K562 (cell line): ENCODE results near the gene LAMB4. TPM values are rescaled to one million over a fixed set of nuclear protein-coding genes. Genes with fewer than 3 reads are reported as not detected.

Experiments
- ATAC-seq: fragments of 200-7000 bp; cut with Tn5 transposase; 3 replicates; pipeline ENCODE4 v1.9.1; 2020; ENCODE audit warnings: moderate library complexity
- BruUV-seq: library from RNA; stranded (reverse); fragments of 400-500 nt; replicated peaks from 2 replicates; lab custom pipeline; 2021; lab: Mats Ljungman, UMichigan
- CTCF ChIA-PET: fragments of 300-600 bp; formaldehyde crosslinking; extraction: SDS; loops from one replicate; lab custom pipeline; 2021; ENCODE audit warnings: low intra/inter-chr PET ratio; lab: Yijun Ruan, JAX
- POLR2A ChIA-PET: fragments of 300-600, 350-650 bp; sonication (Branson Sonifier 250); formaldehyde crosslinking; extraction: SDS; loops from one replicate; lab custom pipeline; 2021; ENCODE audit warnings: antibody characterized with exemption, inconsistent platforms; lab: Yijun Ruan, JAX
- DNase-seq, 4 experiments: peaks; one replicate each; pipeline versions ENCODE4 v3.0.0 to v3.0.0-alpha.2; 2011 to 2018; ENCODE audit warnings: low spot score in 3 of 4, mixed read lengths in 3 of 4; ENCODE audit errors: extremely low read depth in 1 of 4
- FAIRE-seq: peaks from 2 replicates; lab custom pipeline; 2011; peaks lifted over from hg19 to GRCh38; lab: Jason Lieb, UNC
- H2AFZ ChIP-seq: 2 replicates; pipeline ENCODE4 v1.6.0; 2011; ENCODE audit warnings: low read depth, low read length, control low read depth, inconsistent platforms
- H3K27ac ChIP-seq: fragments of 200-600 bp; 3 replicates; pipeline ENCODE4 v1.8.0; 2011; ENCODE audit warnings: low read depth, mild to moderate bottlenecking, control low read depth, inconsistent platforms, low read length, moderate library complexity, mixed read lengths; ENCODE audit errors: extremely low read depth
- H3K27me3 ChIP-seq, 2 experiments: fragments of 300-600 bp in 1 of 2; 2 replicates in 1 of 2; 3 replicates in 1 of 2; pipeline versions ENCODE4 v1.6.0 to v1.8.0; 2011; ENCODE audit warnings: inconsistent platforms in 2 of 2, low read length in 2 of 2, mild to moderate bottlenecking in 1 of 2, mixed read lengths in 1 of 2, moderate library complexity in 1 of 2; ENCODE audit not compliant: control insufficient read depth in 2 of 2, insufficient read depth in 2 of 2
- H3K36me3 ChIP-seq: fragments of 300-600 bp; 3 replicates; pipeline ENCODE4 v1.8.0; 2011; ENCODE audit warnings: mild to moderate bottlenecking, low read length, inconsistent platforms; ENCODE audit not compliant: control insufficient read depth, insufficient read depth
- H3K4me1 ChIP-seq, 2 experiments: fragments of 200-600 bp in 1 of 2; replicated peaks in 1 of 2; 2 replicates in 1 of 2; 3 replicates in 1 of 2; pipeline versions ENCODE4 v1.5.1 to v1.8.0; 2011; ENCODE audit warnings: inconsistent platforms in 2 of 2, low read length in 2 of 2, mild to moderate bottlenecking in 1 of 2, mixed read lengths in 1 of 2, moderate library complexity in 1 of 2; ENCODE audit not compliant: control insufficient read depth in 2 of 2, insufficient read depth in 2 of 2
- H3K4me2 ChIP-seq: 2 replicates; pipeline ENCODE4 v1.6.1; 2011; ENCODE audit warnings: low read length, control low read depth, inconsistent platforms, mixed read lengths; ENCODE audit not compliant: insufficient read depth
- H3K4me3 ChIP-seq: fragments of 200-600 bp; sonication (generic), shearing (Covaris generic); 2 replicates; pipeline ENCODE4 v1.5.1; 2016; ENCODE audit warnings: control low read depth, inconsistent platforms
- H3K79me2 ChIP-seq: fragments of 200-600 bp; 3 replicates; pipeline ENCODE4 v1.8.0; 2011; ENCODE audit warnings: low read length, inconsistent platforms; ENCODE audit not compliant: control insufficient read depth, insufficient read depth
- H3K9ac ChIP-seq, 2 experiments: 2 replicates each; pipeline versions ENCODE4 v1.6.0 to v1.6.1; 2011; ENCODE audit warnings: low read depth in 2 of 2, low read length in 2 of 2, control low read depth in 1 of 2, inconsistent platforms in 1 of 2, mild to moderate bottlenecking in 1 of 2, mixed read lengths in 1 of 2; ENCODE audit not compliant: insufficient read depth in 1 of 2
- H3K9me1 ChIP-seq: one replicate; pipeline ENCODE4 v1.6.0; 2011; ENCODE audit warnings: inconsistent platforms, mild to moderate bottlenecking, low read length, moderate library complexity; ENCODE audit not compliant: control insufficient read depth, insufficient read depth
- H3K9me3 ChIP-seq: replicated peaks from 2 replicates; pipeline ENCODE4 v1.5.1; 2011; ENCODE audit warnings: low read depth, low read length, inconsistent platforms; ENCODE audit not compliant: control insufficient read depth, insufficient read depth
- H4K20me1 ChIP-seq: replicated peaks from 2 replicates; pipeline ENCODE4 v1.6.1; 2011; ENCODE audit warnings: low read length, inconsistent platforms, mixed read lengths; ENCODE audit not compliant: control insufficient read depth, insufficient read depth
- BMI1 ChIP-seq: fragments of 150-350 bp; IDR thresholded peaks from 2 replicates; pipeline ENCODE4 v1.6.1; 2014; ENCODE audit warnings: low read length
- CREB1 ChIP-seq, 2 experiments: sonication (generic) in 1 of 2; formaldehyde crosslinking in 1 of 2; IDR thresholded peaks; 2 replicates each; pipeline versions ENCODE4 v1.6.1 to v1.8.0; 2012 to 2022; ENCODE audit warnings: inconsistent platforms in 1 of 2, mild to moderate bottlenecking in 1 of 2, missing genetic modification reagents in 1 of 2, moderate library complexity in 1 of 2
- EP300 ChIP-seq: IDR thresholded peaks from 2 replicates; pipeline ENCODE4 v1.6.1; 2012; ENCODE audit warnings: low read length, improper control_type of control experiment
- FOXJ3 ChIP-seq: sonication (generic); formaldehyde crosslinking; IDR thresholded peaks from 2 replicates; pipeline ENCODE4 v1.4.0; 2020; ENCODE audit warnings: mild to moderate bottlenecking, missing genetic modification reagents
- HDAC2 ChIP-seq: fragments of 450-650 bp; IDR thresholded peaks from 2 replicates; pipeline ENCODE4 v1.6.1; 2016; ENCODE audit warnings: mild to moderate bottlenecking
- KLF6 ChIP-seq: fragments of 250-450 bp; sonication (Bioruptor Pico); IDR thresholded peaks from 2 replicates; pipeline ENCODE4 v1.4.0; 2020; ENCODE audit warnings: mild to moderate bottlenecking, moderate library complexity, borderline replicate concordance
- NFIX ChIP-seq: fragments of 250-450 bp; sonication (Bioruptor Pico); IDR thresholded peaks from 2 replicates; pipeline ENCODE4 v1.4.0; 2020; ENCODE audit warnings: low read depth, mild to moderate bottlenecking, moderate library complexity
- NR1H2 ChIP-seq: sonication (generic); formaldehyde crosslinking; IDR thresholded peaks from 2 replicates; pipeline ENCODE4 v1.4.0; 2020; ENCODE audit warnings: mild to moderate bottlenecking, missing genetic modification reagents
- OTX1 ChIP-seq: fragments of 450-650 bp; formaldehyde crosslinking; IDR thresholded peaks from 2 replicates; pipeline ENCODE4 v1.4.0; 2022; ENCODE audit warnings: mild to moderate bottlenecking
- POLR3G ChIP-seq: IDR thresholded peaks from 2 replicates; pipeline ENCODE4 v1.6.1; 2011; ENCODE audit not compliant: insufficient read length, insufficient replicate concordance; ENCODE audit errors: extremely low read depth
- RBM14 ChIP-seq: fragments of 200-400 bp; formaldehyde crosslinking; IDR thresholded peaks from 2 replicates; pipeline ENCODE4 v1.6.1; 2018; ENCODE audit warnings: low read depth, mild to moderate bottlenecking, low read length, moderate library complexity, borderline replicate concordance; ENCODE audit not compliant: insufficient read depth
- ZBTB8A ChIP-seq: fragments of 450-650 bp; IDR thresholded peaks from 2 replicates; pipeline ENCODE4 v1.6.1; 2018; ENCODE audit warnings: mild to moderate bottlenecking, moderate library complexity; ENCODE audit not compliant: partially characterized antibody
- ZNF431 ChIP-seq: sonication (generic); formaldehyde crosslinking; IDR thresholded peaks from 2 replicates; pipeline ENCODE4 v1.8.0; 2022; ENCODE audit warnings: mild to moderate bottlenecking, missing genetic modification reagents
- ZNF507 ChIP-seq: conservative IDR thresholded peaks from 2 replicates; pipeline ENCODE4 v1.6.1; 2017; ENCODE audit warnings: missing genetic modification characterization, missing compliant biosample characterization
- in situ Hi-C: fragments of 300-500 bp; cut with MboI; formaldehyde crosslinking; loops from 4 replicates; pipeline ENCODE4 v1.15.0; 2018; ENCODE audit warnings: inconsistent platforms, mixed read lengths
- intact Hi-C: fragments of 100-400 bp; cut with micrococcal nuclease; formaldehyde crosslinking; loops from 2 replicates; pipeline ENCODE4 v1.14.2; 2022
- polyA plus RNA-seq, 8 experiments: library from polyadenylated mRNA; depleted of rRNA in 4 of 8; stranded (reverse) in 5 of 8; unstranded in 3 of 8; fragments of >200 nt; fragmentation: Nextera tagmentation in 2 of 8; fragmentation: Illumina TruSeq in 1 of 8; extraction: Ambion mirVana in 2 of 8; extraction: Trizol in 1 of 8; gene quantifications; 2 replicates each; pipeline versions ENCODE4 v1.2.1 to v1.2.3, GENCODE V29; 2011 to 2014; ENCODE audit warnings: inconsistent platforms in 1 of 8, missing spikeins in 1 of 8
- total RNA-seq, 7 experiments: library from RNA; depleted of rRNA in 6 of 7; stranded (reverse); fragments of >200 nt in 6 of 7; fragmentation: Illumina TruSeq in 2 of 7; extraction: Trizol in 2 of 7; gene quantifications; 2 replicates each; pipeline versions ENCODE4 v1.2.1 to v1.2.3, GENCODE V29; 2011 to 2021; ENCODE audit warnings: low replicate concordance in 1 of 7
- TF ChIP-seq, protein P1 (sequence below): fragments of 250-450 bp; sonication (Bioruptor Pico); IDR thresholded peaks from 2 replicates; pipeline ENCODE4 v1.4.0; 2020; ENCODE audit warnings: mild to moderate bottlenecking, moderate library complexity
- TF ChIP-seq, protein P2 (sequence below): sonication (generic); formaldehyde crosslinking; IDR thresholded peaks from 2 replicates; pipeline ENCODE4 v1.4.0; 2020; ENCODE audit warnings: mild to moderate bottlenecking, missing genetic modification reagents
- TF ChIP-seq, protein P3 (sequence below): fragments of 250-450 bp; sonication (Bioruptor Pico); IDR thresholded peaks from 2 replicates; pipeline ENCODE4 v1.4.0; 2020; ENCODE audit warnings: mild to moderate bottlenecking, moderate library complexity, borderline replicate concordance

LAMB4 gene
- total and polyA plus RNA-seq, 9 of the 15 experiments (the other 6 are each of a cell fraction or from before 2014, with no cell fraction given), result 0.06 to 0.13 (median 0.07) TPM; not detected in 6

DNA sequence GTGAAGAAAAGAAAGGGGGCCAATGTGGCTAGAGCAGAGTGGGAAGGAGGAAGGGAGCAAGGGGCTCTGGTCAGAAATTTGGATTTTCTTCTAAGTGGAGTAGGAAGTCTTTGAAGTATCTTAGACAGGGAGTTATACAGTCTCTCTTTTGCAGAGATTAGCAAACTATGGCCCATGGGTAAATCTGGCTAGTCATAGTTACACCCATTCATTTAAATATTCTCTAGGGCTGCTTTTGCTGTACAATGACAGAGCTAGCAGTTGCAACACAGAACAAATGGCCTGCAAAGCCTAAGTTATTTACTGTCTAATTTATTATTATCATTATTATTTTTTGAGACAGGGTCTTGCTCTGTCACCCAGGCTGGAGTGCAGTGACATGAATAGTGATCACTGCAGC is 10.5 kb upstream of the LAMB4 start (continued):
- TF ChIP-seq BMI1 (no peak), KLF6 (no peak), FOXJ3 (CRISPR knock-in tag) (no peak), CREB1 (IDR thresholded peaks at IDR 0.05) (no peak), CREB1 (CRISPR knock-in tag; IDR thresholded peaks at IDR 0.05) (no peak), HDAC2 (no peak)
- TF ChIP-seq, protein P1, sequence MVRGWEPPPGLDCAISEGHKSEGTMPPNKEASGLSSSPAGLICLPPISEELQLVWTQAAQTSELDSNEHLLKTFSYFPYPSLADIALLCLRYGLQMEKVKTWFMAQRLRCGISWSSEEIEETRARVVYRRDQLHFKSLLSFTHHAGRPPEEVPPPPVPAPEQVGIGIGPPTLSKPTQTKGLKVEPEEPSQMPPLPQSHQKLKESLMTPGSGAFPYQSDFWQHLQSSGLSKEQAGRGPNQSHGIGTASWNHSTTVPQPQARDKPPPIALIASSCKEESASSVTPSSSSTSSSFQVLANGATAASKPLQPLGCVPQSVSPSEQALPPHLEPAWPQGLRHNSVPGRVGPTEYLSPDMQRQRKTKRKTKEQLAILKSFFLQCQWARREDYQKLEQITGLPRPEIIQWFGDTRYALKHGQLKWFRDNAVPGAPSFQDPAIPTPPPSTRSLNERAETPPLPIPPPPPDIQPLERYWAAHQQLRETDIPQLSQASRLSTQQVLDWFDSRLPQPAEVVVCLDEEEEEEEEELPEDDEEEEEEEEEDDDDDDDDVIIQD (CRISPR knock-in tag), result no peak

DNA sequence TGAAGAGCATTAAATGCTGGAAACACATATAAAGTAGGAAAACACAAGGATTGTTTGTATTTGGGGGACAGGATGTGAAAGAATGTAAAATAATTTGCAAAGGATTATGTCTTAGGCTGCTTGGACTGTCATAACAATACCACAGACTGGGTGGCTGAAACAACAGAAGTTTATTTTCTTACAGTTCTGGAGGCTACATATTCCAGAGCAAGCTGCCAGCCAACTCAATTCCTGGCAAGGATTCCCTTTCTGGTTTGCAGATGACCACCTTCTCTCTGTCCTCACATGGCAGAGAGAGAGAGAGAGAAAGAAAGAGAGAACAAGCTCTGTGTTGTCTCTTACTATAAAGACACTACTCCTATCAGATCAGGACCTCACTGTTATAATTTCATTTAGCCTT is 8.8 kb upstream of the LAMB4 start:
- CTCF ChIA-PET, result no interaction called here
- H3K27me3 ChIP-seq, result peaks cover 0 to 3% of the 10 kb centered on the region in 2 experiments; a peak in 1 of 5 replicates
- no peaks in the 10 kb centered on the region for H4K20me1 ChIP-seq
- intact Hi-C loops, result no loop called here
- no peaks in the 10 kb centered on the region for H3K4me1 ChIP-seq
- no peak overlapping the region for H3K27ac ChIP-seq
- H3K4me3 ChIP-seq, result no peak overlapping the region
- H3K4me2 ChIP-seq, result no peak overlapping the region
- DNase-seq, result no peak
- no peak for FAIRE-seq
- no peak overlapping the region for H3K9ac ChIP-seq
- H2AFZ ChIP-seq, result no peak overlapping the region
- in situ Hi-C loops, result loop anchor here (25.0 kb wide), 2 partner anchors 402 to 927 kb away; partner anchors contain the start of gene CBLL1
- H3K9me3 ChIP-seq, result no peaks in the 10 kb centered on the region
- H3K79me2 ChIP-seq, result no peaks in the 10 kb centered on the region
- POLR2A ChIA-PET, result no interaction called here
- H3K9me1 ChIP-seq, result no peaks in the 10 kb centered on the region
- no TSS peak for BruUV-seq
- ATAC-seq, result no peak
- no peaks in the 10 kb centered on the region for H3K36me3 ChIP-seq
- TF ChIP-seq RBM14 (no peak), POLR3G (no peak), ZNF507 (tag) (no peak), NFIX (no peak), NR1H2 (CRISPR knock-in tag) (no peak), ZNF431 (CRISPR knock-in tag) (no peak), EP300 (no peak), ZBTB8A (no peak), OTX1 (CRISPR knock-in tag) (no peak)
- TF ChIP-seq, protein P2, sequence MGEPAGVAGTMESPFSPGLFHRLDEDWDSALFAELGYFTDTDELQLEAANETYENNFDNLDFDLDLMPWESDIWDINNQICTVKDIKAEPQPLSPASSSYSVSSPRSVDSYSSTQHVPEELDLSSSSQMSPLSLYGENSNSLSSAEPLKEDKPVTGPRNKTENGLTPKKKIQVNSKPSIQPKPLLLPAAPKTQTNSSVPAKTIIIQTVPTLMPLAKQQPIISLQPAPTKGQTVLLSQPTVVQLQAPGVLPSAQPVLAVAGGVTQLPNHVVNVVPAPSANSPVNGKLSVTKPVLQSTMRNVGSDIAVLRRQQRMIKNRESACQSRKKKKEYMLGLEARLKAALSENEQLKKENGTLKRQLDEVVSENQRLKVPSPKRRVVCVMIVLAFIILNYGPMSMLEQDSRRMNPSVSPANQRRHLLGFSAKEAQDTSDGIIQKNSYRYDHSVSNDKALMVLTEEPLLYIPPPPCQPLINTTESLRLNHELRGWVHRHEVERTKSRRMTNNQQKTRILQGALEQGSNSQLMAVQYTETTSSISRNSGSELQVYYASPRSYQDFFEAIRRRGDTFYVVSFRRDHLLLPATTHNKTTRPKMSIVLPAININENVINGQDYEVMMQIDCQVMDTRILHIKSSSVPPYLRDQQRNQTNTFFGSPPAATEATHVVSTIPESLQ (CRISPR knock-in tag), result no peak
- TF ChIP-seq, protein P3, sequence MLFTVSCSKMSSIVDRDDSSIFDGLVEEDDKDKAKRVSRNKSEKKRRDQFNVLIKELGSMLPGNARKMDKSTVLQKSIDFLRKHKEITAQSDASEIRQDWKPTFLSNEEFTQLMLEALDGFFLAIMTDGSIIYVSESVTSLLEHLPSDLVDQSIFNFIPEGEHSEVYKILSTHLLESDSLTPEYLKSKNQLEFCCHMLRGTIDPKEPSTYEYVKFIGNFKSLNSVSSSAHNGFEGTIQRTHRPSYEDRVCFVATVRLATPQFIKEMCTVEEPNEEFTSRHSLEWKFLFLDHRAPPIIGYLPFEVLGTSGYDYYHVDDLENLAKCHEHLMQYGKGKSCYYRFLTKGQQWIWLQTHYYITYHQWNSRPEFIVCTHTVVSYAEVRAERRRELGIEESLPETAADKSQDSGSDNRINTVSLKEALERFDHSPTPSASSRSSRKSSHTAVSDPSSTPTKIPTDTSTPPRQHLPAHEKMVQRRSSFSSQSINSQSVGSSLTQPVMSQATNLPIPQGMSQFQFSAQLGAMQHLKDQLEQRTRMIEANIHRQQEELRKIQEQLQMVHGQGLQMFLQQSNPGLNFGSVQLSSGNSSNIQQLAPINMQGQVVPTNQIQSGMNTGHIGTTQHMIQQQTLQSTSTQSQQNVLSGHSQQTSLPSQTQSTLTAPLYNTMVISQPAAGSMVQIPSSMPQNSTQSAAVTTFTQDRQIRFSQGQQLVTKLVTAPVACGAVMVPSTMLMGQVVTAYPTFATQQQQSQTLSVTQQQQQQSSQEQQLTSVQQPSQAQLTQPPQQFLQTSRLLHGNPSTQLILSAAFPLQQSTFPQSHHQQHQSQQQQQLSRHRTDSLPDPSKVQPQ (CRISPR knock-in tag), result no peak
